ENCODE measurements around the gene RRM2.

The RRM2 gene

DNA sequence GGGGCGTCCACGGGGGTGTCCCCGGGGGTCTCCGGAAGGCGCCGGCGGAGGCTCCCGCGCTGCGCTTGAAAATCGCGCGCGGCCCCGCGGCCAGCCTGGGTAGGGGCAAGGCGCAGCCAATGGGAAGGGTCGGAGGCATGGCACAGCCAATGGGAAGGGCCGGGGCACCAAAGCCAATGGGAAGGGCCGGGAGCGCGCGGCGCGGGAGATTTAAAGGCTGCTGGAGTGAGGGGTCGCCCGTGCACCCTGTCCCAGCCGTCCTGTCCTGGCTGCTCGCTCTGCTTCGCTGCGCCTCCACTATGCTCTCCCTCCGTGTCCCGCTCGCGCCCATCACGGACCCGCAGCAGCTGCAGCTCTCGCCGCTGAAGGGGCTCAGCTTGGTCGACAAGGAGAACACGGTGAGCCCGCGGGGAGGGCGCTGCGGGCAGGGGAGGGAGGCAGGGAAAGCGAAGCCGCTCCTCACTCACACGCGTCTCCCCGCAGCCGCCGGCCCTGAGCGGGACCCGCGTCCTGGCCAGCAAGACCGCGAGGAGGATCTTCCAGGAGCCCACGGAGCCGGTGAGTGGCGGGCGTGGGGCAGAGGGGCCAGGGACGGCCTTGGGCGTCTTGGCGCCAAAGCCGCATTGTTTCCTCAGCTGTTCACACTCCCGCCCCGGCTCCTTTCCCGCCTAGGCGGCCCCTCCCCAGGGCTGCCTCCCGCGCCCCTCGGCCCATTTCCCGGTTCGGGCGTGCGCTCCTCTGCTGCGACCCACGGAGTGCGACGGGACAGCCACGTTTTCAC, at the start of gene RRM2:
RRM2 (plus strand) TSS at position 240 of the 781 bp plus-strand sequence; CDS start at position 300, 60 bp downstream.
- peak; percentile 96 for DNase-seq

DNA sequence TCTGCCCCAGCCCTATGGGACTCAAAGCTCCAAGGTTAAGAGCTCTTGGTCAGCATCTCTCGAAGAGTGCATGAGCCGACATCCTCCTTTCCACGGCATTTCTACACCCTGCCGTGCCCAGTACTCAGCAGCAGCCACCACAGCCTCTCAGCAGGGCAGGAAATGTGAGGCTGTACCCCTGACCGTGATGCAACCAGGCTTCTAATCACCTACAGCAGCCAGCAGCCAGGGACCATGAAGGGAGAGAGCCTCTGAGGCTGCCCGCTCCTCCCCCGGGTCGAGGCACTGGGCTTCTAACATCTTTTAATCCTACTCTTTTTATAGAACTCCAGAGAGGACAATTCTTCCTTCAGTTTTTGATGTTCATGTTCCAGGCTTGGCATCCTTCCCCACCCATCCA, 48.8 kb upstream of the RRM2 start:
- no peak for DNase-seq

DNA sequence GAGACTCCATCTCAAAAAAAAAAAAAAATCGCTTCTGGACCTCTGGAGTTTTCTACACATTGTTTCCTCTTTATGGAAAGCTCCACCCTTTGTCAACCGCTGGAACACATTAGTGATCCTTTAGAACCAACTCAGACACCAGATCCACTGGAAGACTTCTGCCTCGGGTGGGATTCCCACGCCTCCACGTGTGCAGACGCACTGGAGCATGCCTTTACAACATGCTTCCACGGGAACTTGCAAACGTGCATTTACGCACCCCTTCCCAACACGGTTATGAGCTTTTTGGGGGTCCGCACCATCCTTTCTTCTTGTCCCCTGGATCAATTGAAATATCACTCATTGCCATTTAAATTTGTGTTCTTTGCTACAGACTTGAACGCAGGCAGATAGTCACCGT, 47.4 kb upstream of the RRM2 start:
- DNase-seq: no peak

DNA sequence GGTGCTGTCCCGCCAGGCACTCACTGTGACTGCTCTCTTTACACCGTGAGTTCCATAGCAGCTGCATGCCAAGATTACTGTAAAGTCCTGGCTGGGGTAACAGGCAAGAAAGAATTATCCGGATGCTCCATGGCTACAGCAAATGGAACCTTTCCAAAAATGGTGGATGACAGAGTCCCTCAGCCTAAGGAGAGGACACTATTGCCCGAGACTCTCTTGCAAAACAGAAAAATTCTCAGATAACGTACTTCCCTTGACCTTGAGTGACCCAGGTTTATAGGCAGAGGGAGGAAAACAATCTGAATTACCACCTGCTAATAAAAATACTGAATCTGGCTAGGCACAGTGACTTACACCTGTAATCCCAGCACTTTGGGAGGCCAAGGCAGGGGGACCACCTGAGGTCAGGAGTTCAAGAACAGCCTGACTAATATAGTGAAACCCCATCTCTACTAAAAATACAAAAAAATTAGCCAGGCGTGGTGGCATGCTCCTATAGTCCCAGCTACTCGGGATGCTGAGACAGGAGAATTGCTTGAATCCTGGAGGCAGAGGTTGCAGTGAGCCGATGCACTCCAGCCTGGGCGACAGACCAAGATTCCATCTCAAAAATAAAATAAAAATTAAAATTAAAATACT, 46.8 kb upstream of the RRM2 start:
- DNase-seq: no peak

DNA sequence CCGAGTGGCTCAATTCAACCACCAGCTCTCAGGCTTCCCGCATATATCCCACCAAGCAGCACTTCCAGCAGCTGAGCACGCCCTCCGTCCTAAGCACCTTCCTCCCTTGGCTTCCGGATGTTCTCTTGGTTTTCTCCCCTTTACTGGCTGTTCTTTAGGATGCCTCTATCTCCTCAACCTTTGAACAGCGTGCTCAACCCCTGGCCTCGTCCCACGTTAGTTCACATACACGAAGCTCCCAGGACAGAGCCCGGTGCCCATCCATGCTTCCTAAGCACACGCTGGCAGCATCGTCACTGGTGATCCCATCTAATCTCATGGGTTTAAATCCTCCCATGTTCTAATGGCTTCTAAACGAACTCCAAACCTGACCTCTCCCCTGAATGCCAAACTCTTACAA, 46.0 kb upstream of the RRM2 start:
- no peak for DNase-seq

DNA sequence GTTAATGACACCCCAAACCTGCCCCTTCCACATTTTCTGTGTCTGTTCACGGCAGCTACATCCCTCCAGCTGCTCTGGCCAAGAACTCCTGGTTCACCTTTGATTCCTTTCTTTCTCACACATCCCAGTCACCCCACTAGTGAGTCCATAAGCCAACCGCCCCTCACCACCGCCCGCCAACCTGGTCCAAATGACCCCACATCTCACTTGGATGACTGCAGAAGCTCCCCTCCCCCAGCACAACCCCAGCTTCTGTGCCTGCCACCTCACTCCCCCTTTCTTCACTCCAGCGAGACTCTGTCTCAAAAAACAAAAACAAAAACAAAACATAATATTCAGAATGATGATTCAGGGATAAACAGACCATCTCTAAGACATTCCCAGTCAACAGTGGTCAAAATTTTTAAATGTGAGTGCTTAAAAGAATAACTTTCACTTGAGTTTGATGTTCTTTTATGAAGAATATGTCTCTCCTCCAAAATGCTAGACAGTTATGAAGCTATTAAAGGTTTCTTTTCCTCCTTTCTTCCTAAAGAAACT, 45.5 kb upstream of the RRM2 start:
- no peak for DNase-seq

DNA sequence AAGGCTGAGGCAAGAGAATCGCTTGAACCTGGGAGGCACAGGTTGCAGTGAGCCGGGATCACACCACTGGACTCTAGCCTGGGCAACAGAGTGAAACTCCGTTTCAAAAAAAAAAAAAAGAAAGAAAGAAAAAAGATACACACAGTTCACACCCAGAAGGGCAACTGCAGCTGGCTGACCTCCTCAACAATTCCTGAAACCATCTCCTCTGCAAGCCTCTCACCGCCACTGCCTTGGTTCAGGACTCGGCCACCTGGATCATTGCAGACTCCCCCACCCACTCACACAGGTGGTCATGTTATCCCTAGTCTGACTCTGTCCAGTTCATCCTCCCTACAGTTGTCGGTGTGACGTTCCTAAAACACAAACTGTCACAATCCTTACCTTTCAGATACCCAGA, 44.5 kb upstream of the RRM2 start:
- no peak for DNase-seq

DNA sequence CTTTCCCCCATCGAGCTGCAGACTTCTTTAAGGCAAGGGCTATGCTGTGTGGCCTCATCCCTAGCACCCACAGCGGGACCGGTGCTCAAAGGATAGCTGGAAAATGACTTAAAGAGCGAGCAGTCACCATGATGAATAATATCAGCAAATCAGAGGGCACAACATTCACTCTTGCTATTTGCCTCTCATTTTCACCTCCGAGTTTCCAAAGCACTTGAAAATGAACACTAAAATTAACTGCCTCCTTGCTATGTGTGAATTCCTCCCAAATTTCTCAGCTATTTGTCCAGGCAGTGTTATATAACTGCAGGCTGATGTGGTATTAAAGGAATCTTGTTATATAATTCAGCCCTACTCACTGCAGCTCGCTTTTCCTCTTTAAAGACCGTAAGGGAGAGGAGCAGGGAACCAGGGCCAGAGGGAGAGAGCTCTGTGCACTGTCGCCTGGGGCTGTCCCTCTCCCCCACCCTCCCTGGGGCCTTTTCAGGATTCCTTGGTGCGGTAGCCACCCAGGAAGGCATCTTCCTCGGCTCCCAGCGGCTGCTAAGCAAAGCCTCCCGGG, 43.8 kb upstream of the RRM2 start:
- DNase-seq: no peak

DNA sequence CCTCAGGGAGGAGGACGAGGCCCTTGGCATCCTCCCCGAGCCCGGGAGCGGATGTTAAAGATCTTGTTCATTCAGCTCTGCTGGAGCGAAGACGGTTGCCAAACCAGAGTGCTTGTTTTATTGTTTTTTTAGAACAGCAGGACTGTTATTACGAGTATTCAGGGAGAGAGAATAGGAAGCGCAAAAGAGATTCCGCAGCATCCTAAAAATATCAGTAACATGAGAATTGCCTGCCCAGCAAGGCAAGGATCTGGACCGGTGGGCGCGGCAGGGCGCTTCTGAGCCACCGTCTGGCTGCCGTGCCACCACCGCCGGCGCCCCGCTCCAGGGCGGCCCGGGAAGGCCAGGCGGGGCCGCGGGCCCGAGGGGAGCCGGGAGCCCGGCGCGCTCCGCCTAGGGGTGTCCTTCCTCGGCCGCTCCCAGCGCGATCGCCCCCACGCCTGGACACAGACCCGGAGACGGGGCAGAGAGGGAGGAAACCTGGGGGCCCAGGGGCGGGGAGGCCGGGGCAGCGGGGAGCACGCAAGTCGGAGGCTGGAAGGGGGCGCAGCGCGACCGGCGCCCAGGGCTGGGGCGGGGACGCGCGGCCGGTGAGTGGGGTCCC, 43.2 kb upstream of the RRM2 start:
- DNase-seq: peak; percentile 21

DNA sequence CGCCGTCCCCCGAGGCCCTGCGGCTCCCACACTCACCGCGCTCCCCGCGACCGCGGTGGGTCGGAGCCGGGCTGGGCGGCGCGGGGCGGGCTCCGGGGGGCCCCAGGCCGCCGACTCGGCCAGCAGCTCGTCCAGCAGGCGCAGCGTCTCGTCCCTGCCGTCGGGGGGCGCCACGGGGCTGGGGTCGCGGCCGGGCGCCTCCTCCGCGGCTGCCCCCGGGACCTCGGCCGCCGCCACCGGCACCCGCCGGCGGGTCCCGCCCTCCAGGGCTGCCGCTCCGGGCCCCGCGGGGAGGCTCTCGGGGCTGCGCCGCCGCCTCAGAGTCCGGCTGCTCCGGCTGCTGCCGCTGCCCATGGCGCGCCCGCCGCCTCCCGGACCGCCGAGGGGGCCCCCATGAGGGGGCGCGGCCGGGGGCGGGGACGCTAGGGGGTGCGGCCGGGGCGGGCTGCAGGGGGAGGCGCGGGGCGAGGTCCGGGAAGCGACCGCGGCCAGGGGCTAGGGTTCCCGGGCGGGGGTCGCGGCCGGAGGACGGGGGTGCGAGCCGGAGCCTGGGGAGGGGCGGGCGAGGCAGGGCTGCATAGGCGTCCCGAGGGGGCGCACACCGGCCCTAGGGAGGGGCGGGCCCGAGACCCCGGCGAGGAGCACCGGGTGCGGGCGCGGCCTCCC, 42.5 kb upstream of the RRM2 start, which contains the start of gene CYS1:
CYS1 (minus strand) TSS at position 542 of the 666 bp plus-strand sequence; CDS start at position 354, 188 bp downstream.
- no peak for DNase-seq

DNA sequence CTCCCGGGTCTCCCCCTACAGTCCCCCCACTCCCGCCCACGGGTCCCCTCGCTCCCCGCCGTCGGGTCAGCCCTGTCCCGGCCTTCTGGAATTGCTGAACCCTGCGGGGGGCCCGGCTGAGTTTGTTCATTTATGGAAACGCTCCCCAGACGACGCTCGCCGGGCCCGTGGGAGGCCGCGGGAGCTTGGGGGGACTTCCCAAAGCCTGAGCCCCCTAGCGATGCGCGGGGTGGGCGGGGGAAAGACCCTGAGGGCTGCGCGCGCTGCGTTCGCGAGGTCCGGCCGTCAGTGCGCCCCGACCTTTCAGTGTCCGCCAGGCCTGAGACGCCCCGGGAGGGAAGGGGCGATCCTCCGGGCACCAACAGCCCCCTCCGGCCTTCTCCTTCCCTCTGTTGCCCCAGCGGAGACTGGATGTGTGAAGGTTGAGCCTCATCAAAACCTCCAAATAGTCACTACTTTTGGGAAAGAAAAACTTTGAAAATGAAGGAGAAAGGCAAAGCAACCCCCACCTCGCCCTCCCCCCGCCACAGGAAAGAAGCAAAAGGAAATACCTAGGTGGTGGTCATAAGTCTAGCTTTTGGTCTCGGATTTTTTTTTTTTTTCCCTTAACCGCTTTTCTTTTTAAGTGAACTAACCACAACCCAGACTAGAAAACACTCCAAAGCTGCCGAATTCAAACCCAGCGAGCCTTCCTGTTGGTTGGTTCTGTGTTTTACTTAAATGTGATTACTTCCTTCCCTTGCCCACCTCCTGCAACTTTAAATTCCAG, 41.8 kb upstream of the RRM2 start:
- DNase-seq: no peak

DNA sequence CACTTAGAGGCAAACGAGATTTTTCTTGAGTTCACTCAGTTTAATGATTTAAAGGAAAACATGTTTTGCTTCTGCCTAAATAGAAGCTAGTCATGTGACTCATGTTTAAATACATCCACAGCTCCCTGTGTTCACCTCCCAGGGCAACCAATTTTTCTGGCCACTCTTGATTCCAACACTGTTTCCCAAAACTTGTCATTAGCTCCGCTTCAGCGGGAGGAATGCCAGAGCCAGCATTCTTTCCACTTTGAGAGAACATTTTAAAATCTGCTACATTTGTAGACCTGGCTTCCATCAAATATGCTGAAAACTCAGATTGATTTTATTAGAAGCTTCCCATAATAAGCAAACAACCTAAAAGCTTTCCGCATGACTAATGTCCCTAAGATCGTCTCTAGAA, 39.5 kb upstream of the RRM2 start:
- no peak for DNase-seq

DNA sequence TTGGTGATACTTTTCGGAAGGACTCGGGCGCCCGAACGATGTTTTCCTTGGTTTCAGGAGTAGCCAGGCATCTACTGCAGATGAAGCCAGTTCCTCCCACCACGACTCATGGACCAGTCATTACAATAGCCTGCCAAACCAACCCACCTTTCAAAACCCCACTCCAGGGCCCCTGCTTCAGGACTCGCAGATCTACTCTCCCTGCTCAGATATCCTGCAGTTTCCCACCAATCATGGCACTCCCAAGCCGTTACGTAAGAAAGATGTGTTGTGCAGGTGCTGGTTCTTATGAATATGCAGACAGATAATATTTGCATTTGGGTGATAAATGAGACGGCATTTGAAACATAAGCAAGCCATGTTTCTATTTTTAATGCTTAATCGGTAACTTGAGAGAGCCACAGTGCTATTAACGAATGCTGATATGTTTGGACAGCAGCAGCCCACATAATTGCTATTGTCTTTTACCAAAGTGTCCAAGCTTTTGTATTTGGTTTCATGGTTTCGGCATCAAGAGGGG, 38.8 kb upstream of the RRM2 start:
- peak; percentile 69 for DNase-seq

DNA sequence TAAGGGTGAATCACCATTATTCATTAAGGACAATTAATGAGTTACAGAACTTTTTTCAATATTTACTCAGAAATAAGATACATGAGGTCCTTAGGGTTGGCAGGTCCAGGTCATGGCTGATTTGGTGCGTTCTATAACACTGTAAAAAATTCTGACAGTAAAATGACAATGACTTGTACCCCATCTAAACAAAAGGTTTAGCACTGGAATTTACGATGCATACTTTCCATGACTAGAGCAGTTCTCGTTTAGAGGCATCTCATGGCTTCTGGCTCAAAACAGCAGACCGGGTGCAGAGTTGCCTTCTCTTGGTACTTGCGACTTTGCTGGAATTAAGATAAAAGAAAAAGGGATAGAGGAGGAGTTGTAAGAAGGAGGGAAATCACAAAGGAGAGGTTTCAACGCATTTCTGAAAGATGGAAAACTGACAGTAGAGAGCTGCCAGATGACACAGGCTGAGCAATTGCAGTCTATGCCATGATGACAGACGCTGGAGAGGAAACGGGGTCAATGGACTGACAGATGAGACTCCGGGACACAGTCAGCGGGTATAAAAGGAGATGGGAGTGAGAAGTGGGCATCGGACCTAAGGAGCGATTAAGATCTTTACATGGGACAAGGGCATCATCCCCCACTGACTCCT, 38.2 kb upstream of the RRM2 start:
- no peak for DNase-seq

DNA sequence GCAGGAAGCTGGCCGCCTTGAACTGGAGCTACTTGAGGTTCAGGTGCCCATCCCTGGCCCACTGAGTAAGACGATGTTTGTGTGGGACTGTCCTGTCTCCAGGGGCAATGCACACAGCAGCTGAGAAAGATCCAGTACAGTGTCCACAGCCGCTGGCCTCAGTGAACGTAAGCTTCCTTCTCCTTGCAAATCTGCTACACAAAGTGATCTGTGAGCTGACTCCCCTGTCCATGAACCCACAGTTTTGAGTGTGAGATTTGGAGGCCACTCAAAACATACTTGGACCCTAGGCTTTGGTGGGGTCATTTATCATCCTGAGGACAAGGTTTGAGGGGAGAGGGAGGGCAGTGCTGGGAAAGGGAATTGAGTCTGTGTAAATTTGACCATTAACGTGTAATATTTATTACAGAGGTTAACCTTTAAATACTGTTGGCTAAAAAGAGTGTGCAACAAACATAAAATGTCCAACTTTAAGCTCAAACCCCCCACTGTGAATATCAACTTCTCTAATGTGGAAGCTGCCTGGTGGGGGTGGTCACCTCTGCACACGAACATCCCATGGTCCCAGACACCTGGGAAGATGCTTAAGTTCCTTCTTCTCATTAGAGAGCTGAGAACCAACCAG, 37.4 kb upstream of the RRM2 start:
- DNase-seq: no peak

DNA sequence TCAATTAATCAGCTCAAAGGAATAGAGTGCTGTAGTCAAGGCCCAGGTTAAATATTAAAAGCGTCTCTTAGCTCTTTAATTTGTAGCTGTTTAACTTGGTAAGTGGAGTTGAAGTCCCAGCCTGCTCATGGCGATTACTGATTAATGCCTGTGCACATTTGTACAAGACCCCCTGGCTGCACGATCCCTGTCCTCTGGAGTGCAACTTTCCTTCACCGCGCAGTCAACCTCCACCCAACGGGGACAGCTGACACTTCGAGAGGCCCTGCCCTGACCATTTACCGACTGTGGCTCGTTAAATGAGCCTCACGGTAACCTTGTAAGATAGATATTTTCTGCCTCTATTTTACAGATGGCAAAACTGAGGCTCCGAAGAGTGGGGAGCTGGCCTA, 36.9 kb upstream of the RRM2 start:
- no peak for DNase-seq

DNA sequence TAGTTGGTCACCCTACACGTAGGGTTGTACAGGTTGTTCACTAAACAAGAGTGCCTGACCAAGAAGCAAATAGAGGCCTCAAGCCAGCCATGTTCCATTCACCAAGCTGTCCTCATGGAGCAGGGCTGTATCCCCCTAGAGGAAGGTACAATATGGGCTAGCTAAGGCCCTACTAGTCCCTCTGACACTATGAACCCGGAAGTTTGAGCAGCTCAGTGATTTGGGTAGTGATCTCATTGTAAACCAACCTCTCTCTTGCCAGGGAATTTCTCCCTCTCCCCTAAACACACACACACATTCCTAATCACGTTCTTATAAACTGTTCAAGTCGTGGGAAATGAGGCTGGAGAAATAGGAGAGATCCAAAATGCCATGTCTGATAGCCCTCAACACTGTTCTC, 35.6 kb upstream of the RRM2 start:
- no peak for DNase-seq

DNA sequence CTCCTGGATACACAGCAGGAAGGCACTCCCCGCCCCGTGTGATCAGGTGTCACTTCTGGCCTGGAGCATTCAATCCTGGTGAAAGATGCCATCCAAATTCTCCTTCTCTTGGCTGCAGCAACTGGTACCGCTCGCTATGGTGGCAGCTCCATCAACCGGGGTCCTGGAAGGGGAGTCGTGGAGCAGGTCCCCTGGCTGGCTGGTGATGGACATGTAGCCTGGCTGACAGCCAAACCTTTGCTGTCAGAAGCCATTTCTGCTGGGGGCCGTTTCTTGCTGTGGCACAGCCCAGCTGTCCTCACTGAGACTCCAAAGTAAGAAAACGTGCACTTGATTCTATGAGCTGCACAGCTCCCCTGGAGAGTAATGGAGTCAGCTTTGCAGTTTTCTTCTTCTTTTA, 35.2 kb upstream of the RRM2 start:
- peak; percentile 29 for DNase-seq

DNA sequence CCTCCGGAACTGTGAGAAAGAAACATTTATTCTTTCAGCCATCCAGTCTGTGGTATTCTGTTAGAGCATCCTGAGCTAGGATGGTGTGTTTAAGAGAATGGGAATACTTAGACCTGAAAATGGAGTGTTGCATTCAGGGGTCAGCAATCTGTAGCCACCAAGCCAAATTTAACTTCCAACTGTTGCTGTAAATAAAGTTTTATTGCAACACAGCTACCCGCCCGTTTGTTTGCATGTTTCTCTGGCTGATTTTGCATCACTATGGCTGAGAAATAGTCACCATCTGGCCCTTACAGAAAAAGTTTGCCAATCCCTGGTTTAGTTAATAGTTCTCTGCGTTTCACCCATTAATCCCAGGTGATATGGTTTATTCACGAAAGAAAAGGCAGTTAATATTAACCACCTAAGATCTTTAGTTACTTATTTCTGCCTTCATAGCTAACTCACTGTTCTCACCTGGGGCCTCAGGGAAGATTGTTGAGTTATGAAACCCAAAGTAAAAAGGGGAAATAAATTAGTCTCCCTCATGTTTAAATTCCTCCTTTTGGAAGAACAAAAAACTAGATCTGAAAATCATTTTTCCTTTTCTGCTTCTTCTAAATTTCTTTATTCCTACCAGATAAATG, 32.9 kb upstream of the RRM2 start:
- no peak for DNase-seq

DNA sequence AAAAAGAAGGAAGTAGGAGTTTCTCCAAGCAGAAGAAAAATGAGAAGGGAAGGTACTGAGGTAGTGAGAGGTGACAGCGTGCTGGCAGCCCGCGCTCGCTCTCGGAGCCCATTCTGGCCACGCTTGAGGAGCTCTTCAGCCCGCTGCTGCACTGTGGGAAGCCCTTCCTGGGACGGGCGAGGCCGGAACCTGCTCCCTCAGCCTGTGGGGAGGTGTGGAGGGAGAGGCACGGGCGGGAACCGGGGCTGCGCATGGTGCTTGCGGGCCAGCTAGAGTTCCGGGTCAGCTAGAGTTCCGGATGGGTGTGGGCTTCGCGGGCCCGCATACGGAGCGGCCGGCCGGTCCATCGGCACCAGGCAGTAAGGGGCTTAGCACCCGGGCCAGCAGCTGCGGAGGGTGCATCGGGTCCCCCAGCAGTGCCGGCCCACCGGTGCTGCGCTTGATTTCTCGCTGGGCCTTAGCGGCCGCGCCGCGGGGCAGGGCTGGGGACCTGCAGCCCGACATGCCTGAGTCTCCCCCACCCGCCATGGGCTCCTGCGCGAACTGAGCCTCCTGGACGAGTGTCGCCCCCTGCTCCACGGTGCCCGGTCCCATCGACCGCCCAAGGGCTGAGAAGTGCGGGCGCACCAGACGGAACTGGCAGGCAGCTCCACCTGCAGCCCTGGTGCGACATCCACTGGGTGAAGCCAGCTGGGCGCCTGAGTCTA, 31.2 kb upstream of the RRM2 start:
- no peak for DNase-seq

All from COR-L47 (cell line).